ENCODE measurements around the gene SLC17A7.

DNA sequence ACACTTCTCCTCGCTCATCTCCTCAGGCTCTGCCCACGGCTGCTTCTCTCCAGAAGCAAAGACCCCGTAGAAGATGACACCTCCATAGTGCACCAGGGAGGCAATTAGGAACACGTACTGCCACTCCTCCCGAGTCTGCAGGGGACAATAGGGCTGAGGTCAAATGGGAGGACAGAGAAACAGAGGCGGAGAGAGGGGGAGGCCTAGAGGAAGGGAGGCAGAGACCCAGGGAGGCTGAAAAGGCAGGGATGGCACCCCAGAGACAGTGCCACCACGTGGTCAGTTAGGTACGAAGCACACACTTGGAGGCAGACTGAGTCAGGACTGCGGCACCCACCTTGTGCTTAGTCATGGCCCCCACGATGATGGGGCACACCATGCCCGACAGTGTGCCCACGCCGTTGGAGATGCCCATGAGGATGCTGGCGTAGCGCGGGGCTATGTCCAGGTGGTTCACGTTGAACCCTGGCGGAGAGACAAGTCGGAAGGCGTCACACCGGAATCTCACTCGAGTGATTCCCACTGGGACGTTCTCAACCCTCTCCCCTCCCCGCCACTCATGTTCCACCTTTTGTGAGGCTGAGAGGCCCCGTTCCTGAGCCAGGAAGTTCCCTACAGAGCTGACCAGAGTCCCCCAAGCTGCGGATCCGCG is 10.5 kb downstream of the SLC17A7 start:
- TF ChIP-seq CTCF (IDR thresholded peaks at IDR 0.05) (peak; percentile 21; the same call in 1 of the 2 replicates), CREM (CRISPR knock-in tag; IDR thresholded peaks at IDR 0.05) (no peak), FOXP4 (CRISPR knock-in tag; IDR thresholded peaks at IDR 0.05) (no peak), ESRRA (CRISPR knock-in tag; IDR thresholded peaks at IDR 0.05; ENCODE audit: borderline replicate concordance) (no peak), OVOL2 (CRISPR knock-in tag; IDR thresholded peaks at IDR 0.05; ENCODE audit: borderline replicate concordance) (no peak), NR3C1 (CRISPR knock-in tag; conservative IDR thresholded peaks at IDR 0.05; ENCODE audit: low read depth) (no peak), E2F1 (CRISPR knock-in tag; IDR thresholded peaks at IDR 0.05) (no peak), GABPB1 (CRISPR knock-in tag; IDR thresholded peaks at IDR 0.05) (no peak), ATF3 (CRISPR knock-in tag; conservative IDR thresholded peaks at IDR 0.05) (no peak), ELF4 (CRISPR knock-in tag; IDR thresholded peaks at IDR 0.05; ENCODE audit: low read depth) (no peak), USF2 (CRISPR knock-in tag; IDR thresholded peaks at IDR 0.05) (peak; percentile 69)
- TF ChIP-seq, protein P1, sequence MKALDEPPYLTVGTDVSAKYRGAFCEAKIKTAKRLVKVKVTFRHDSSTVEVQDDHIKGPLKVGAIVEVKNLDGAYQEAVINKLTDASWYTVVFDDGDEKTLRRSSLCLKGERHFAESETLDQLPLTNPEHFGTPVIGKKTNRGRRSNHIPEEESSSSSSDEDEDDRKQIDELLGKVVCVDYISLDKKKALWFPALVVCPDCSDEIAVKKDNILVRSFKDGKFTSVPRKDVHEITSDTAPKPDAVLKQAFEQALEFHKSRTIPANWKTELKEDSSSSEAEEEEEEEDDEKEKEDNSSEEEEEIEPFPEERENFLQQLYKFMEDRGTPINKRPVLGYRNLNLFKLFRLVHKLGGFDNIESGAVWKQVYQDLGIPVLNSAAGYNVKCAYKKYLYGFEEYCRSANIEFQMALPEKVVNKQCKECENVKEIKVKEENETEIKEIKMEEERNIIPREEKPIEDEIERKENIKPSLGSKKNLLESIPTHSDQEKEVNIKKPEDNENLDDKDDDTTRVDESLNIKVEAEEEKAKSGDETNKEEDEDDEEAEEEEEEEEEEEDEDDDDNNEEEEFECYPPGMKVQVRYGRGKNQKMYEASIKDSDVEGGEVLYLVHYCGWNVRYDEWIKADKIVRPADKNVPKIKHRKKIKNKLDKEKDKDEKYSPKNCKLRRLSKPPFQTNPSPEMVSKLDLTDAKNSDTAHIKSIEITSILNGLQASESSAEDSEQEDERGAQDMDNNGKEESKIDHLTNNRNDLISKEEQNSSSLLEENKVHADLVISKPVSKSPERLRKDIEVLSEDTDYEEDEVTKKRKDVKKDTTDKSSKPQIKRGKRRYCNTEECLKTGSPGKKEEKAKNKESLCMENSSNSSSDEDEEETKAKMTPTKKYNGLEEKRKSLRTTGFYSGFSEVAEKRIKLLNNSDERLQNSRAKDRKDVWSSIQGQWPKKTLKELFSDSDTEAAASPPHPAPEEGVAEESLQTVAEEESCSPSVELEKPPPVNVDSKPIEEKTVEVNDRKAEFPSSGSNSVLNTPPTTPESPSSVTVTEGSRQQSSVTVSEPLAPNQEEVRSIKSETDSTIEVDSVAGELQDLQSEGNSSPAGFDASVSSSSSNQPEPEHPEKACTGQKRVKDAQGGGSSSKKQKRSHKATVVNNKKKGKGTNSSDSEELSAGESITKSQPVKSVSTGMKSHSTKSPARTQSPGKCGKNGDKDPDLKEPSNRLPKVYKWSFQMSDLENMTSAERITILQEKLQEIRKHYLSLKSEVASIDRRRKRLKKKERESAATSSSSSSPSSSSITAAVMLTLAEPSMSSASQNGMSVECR (CRISPR knock-in tag; IDR thresholded peaks at IDR 0.05; ENCODE audit: borderline replicate concordance) = no peak
- TF ChIP-seq, protein P2, sequence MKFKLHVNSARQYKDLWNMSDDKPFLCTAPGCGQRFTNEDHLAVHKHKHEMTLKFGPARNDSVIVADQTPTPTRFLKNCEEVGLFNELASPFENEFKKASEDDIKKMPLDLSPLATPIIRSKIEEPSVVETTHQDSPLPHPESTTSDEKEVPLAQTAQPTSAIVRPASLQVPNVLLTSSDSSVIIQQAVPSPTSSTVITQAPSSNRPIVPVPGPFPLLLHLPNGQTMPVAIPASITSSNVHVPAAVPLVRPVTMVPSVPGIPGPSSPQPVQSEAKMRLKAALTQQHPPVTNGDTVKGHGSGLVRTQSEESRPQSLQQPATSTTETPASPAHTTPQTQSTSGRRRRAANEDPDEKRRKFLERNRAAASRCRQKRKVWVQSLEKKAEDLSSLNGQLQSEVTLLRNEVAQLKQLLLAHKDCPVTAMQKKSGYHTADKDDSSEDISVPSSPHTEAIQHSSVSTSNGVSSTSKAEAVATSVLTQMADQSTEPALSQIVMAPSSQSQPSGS (CRISPR knock-in tag; IDR thresholded peaks at IDR 0.05; ENCODE audit: borderline replicate concordance, low read depth) = no peak
- TF ChIP-seq, protein P3, sequence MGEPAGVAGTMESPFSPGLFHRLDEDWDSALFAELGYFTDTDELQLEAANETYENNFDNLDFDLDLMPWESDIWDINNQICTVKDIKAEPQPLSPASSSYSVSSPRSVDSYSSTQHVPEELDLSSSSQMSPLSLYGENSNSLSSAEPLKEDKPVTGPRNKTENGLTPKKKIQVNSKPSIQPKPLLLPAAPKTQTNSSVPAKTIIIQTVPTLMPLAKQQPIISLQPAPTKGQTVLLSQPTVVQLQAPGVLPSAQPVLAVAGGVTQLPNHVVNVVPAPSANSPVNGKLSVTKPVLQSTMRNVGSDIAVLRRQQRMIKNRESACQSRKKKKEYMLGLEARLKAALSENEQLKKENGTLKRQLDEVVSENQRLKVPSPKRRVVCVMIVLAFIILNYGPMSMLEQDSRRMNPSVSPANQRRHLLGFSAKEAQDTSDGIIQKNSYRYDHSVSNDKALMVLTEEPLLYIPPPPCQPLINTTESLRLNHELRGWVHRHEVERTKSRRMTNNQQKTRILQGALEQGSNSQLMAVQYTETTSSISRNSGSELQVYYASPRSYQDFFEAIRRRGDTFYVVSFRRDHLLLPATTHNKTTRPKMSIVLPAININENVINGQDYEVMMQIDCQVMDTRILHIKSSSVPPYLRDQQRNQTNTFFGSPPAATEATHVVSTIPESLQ (CRISPR knock-in tag; IDR thresholded peaks at IDR 0.05) = no peak

All from WTC11 (cell line).